Gastrocnemius medialis (tissue), 4 donors: ENCODE results near the gene SBK3.

ENCODE experiments used
- POLR2A ChIP-seq, 2 donors: fragments of 450-650 bp; IDR thresholded peaks; one replicate each; pipeline ENCODE4 v1.6.1; 2017; ENCODE audit warnings: antibody characterized with exemption in 2 of 2, mild to moderate bottlenecking in 2 of 2, moderate library complexity in 2 of 2
- TF ChIP-seq, protein P1 (sequence below), 5 experiments: fragments of 450-650 bp in 3 of 5; fragments of 200-600 bp in 2 of 5; sonication (generic) in 2 of 5; IDR thresholded peaks in 4 of 5; conservative IDR thresholded peaks in 1 of 5; 1 replicate in 4 of 5; 2 replicates in 1 of 5; pipeline ENCODE4 v1.5.1; 2016 to 2019; ENCODE audit warnings: antibody characterized with exemption in 5 of 5, mild to moderate bottlenecking in 3 of 5, moderate library complexity in 3 of 5

DNA sequence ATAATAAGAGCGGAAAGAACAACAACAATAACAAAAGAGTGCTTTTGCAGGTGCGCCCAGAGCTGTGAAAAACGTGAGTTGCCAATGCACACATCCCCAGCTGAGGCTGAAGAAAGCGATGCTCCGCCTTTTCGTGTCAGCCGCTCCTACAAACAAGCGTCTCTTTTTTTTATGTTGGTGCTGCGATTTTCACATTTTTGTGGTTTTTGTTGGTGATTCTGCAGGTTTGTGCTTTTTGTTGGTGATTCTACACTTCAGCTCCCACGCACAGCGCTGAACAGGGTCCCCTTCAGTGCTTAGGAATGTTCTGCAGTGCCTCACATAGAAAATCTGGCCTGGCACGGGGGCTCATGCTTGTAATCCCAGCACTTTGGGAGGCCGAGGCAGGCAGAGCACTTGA lies 7.3 kb upstream of the SBK3 start:
- TF ChIP-seq, protein P1, sequence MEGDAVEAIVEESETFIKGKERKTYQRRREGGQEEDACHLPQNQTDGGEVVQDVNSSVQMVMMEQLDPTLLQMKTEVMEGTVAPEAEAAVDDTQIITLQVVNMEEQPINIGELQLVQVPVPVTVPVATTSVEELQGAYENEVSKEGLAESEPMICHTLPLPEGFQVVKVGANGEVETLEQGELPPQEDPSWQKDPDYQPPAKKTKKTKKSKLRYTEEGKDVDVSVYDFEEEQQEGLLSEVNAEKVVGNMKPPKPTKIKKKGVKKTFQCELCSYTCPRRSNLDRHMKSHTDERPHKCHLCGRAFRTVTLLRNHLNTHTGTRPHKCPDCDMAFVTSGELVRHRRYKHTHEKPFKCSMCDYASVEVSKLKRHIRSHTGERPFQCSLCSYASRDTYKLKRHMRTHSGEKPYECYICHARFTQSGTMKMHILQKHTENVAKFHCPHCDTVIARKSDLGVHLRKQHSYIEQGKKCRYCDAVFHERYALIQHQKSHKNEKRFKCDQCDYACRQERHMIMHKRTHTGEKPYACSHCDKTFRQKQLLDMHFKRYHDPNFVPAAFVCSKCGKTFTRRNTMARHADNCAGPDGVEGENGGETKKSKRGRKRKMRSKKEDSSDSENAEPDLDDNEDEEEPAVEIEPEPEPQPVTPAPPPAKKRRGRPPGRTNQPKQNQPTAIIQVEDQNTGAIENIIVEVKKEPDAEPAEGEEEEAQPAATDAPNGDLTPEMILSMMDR (IDR thresholded peaks at IDR 0.05 in 4 of 5, conservative IDR thresholded peaks at IDR 0.05 in 1 of 5) = no peak
- TF ChIP-seq POLR2A (IDR thresholded peaks at IDR 0.05) = no peak
